ENCODE measurements around the gene MYLK.
"Not testable (repeated sequence)": the region's sequence is repeated elsewhere in the genome, so short reads cannot be mapped to it uniquely, and the experiment has no call there.

Gene MYLK

DNA sequence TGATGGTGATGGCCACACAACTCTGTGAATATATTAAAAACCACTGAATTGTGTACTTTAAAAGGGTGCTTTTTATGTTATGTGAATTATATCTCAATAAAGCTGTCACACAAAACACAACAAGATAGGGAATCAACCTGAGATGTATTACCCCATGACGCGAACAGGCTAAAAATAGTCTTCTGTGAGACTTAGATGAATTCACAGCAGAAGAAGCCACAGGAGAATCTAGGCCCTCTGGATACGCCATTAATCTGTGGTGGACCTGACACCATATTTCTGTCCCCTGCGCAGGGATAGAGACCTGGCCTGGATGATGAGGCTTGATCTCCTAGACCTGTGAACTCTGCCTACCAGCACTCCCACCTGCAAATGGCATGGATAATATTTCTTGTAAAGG, 153.3 kb downstream of the MYLK start:
- Mint-ChIP-seq H3K9me3 (no peaks in the 10 kb centered on the region), H3K27me3 (peaks cover 57% of the 10 kb centered on the region), H3K4me3 (no peak overlapping the region)

DNA sequence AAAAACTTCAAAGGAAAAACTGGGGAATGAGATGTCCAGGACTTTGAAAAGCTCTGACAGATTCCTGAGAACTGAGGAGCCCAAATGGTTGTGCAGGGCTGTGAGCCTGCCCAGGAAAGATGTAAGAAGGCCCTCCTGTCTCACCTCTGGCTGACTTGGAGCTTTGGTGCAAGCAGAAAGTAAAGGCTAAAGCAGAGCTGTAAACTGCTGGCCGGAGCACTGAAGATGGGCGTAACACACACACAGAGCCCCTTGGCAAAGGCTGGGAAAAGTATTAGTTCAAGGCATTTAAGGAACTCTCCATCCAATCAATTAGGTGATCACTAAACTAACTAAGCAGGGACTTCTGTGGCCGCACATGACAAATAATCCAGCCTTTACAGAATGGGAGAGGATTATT, 155.1 kb downstream of the MYLK start:
- no peaks in the 10 kb centered on the region for H3K36me3 Mint-ChIP-seq

More for the DNA sequence above, 153.3 kb downstream of the MYLK start:
- Mint-ChIP-seq H3K4me1 (no peaks in the 10 kb centered on the region), H3K36me3 (no peaks in the 10 kb centered on the region), H3K27ac (no peak overlapping the region)
- ATAC-seq, result no peak

GRCh38 chr3:123728014-123728413, 156.1 kb downstream of the MYLK start:
- H3K4me1 Mint-ChIP-seq, result peaks cover 5% of the 10 kb centered on the region
- peaks cover 40% of the 10 kb centered on the region for H3K27me3 Mint-ChIP-seq
- H3K36me3 Mint-ChIP-seq, result no peaks in the 10 kb centered on the region
- ATAC-seq, result no peak
- H3K27ac Mint-ChIP-seq, result no peak overlapping the region
- H3K4me3 Mint-ChIP-seq, result no peak overlapping the region
- no peaks in the 10 kb centered on the region for H3K9me3 Mint-ChIP-seq

More for the DNA sequence above, 155.1 kb downstream of the MYLK start:
- H3K9me3 Mint-ChIP-seq, result no peaks in the 10 kb centered on the region
- H3K4me1 Mint-ChIP-seq, result no peaks in the 10 kb centered on the region
- H3K27ac Mint-ChIP-seq, result no peak overlapping the region
- H3K4me3 Mint-ChIP-seq, result no peak overlapping the region
- no peak for ATAC-seq
- peaks cover 49% of the 10 kb centered on the region for H3K27me3 Mint-ChIP-seq

- peaks cover 5% of the 10 kb centered on the region for H3K4me1 Mint-ChIP-seq
- H3K9me3 Mint-ChIP-seq, result no peaks in the 10 kb centered on the region
- H3K4me3 Mint-ChIP-seq, result no peak overlapping the region
- no peak for ATAC-seq
- H3K27ac Mint-ChIP-seq, result no peak overlapping the region
- no peaks in the 10 kb centered on the region for H3K36me3 Mint-ChIP-seq
- H3K27me3 Mint-ChIP-seq, result peaks cover 29% of the 10 kb centered on the region
Measured at GRCh38 chr3:123725652-123726400, 158.3 kb downstream of the MYLK start.

DNA sequence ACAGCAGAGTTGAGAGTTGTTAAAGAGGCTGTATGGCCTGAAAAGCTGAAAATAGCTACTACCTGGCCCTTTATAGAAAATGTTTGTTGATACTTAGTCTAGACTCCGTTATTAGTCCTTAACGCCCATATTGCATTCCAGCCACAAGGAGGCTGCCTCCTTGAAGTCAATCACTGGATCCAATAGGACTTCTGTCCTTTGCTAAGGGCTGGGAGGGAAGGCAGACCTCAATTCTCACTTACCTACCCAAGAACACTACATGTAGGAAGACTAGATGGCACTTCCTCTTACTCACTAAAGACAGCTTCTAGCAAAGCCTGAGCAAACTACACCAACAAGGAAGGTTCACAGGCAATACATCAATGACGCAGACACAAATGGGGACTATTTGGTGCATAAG, 159.8 kb downstream of the MYLK start:
- Mint-ChIP-seq H3K9me3 (no peaks in the 10 kb centered on the region), H3K27me3 (peaks cover 29% of the 10 kb centered on the region), H3K4me3 (no peak overlapping the region), H3K36me3 (no peaks in the 10 kb centered on the region), H3K27ac (no peak overlapping the region), H3K4me1 (peaks cover 5% of the 10 kb centered on the region)
- ATAC-seq, result no peak

DNA sequence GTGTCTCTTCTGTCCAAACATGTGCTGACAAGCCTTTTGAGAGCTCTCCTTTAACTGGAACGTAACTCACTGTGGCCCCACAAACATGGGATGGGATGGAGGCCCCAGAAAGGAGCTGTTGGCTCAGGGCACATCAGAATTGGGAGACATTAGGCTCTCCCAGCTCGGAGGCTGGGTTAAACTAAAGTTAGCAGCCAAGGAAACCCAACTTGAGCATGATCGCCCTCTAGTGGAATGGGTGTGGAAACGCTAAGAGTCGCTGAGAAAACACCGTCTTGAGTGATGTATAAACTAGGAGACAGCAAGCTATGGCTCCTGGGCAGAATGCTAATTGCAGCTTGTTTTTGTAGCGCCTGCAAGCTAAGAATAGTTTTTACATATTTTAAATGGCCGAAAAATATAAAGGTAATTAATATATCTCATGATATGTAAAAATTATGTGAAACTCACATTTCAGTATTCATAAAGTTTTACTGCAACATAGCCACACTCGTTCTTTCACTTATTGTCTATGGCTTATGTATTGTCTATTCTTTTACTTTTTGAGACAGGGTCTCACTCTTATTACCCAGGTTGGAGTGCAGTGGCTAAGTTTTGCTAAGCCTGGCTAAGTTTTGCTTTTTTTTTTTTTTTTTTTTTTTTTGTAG, 160.5 kb downstream of the MYLK start:
- Mint-ChIP-seq H3K9me3 (no peaks in the 10 kb centered on the region), H3K36me3 (no peaks in the 10 kb centered on the region), H3K4me3 (no peak overlapping the region), H3K27me3 (peaks cover 35% of the 10 kb centered on the region), H3K27ac (no peak overlapping the region), H3K4me1 (peaks cover 11% of the 10 kb centered on the region)
- peak; percentile 62 for ATAC-seq

- H3K27me3 Mint-ChIP-seq, result peaks cover 38% of the 10 kb centered on the region
- H3K27ac Mint-ChIP-seq, result no peak overlapping the region
- H3K4me1 Mint-ChIP-seq, result peaks cover 12% of the 10 kb centered on the region
- ATAC-seq, result no peak
- H3K4me3 Mint-ChIP-seq, result no peak overlapping the region
- H3K36me3 Mint-ChIP-seq, result no peaks in the 10 kb centered on the region
- no peaks in the 10 kb centered on the region for H3K9me3 Mint-ChIP-seq
Measured at GRCh38 chr3:123723070-123723469, 161.1 kb downstream of the MYLK start.

DNA sequence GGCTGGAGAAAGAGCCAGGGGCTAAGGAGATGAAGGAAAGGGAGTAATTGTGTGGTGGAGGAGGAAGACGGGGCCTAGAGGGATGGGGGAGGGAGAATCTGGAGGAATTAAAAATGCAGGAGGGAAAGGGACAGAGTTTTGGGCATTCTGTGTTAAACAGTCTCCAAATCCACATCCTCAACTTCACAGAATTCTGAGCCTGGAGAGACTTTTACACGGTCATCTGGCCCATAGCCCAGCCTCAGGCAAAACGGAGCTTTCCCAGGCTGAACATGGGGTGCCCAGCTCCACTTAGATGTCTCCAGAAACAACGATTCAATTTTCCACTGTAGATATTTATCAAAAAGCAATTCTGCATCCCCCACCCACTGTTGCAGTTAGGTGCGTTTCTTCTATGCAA, 161.7 kb downstream of the MYLK start:
- H3K4me3 Mint-ChIP-seq, result no peak overlapping the region

GRCh38 chr3:123722021-123722420, 162.1 kb downstream of the MYLK start:
- ATAC-seq, result no peak
- H3K9me3 Mint-ChIP-seq, result no peaks in the 10 kb centered on the region
- no peak overlapping the region for H3K4me3 Mint-ChIP-seq
- peaks cover 12% of the 10 kb centered on the region for H3K4me1 Mint-ChIP-seq
- no peaks in the 10 kb centered on the region for H3K36me3 Mint-ChIP-seq
- H3K27ac Mint-ChIP-seq, result no peak overlapping the region
- H3K27me3 Mint-ChIP-seq, result peaks cover 28% of the 10 kb centered on the region

More for the DNA sequence above, 161.7 kb downstream of the MYLK start:
- Mint-ChIP-seq H3K9me3 (no peaks in the 10 kb centered on the region), H3K4me1 (peaks cover 12% of the 10 kb centered on the region), H3K36me3 (no peaks in the 10 kb centered on the region), H3K27ac (no peak overlapping the region), H3K27me3 (peaks cover 32% of the 10 kb centered on the region)
- ATAC-seq, result no peak

DNA sequence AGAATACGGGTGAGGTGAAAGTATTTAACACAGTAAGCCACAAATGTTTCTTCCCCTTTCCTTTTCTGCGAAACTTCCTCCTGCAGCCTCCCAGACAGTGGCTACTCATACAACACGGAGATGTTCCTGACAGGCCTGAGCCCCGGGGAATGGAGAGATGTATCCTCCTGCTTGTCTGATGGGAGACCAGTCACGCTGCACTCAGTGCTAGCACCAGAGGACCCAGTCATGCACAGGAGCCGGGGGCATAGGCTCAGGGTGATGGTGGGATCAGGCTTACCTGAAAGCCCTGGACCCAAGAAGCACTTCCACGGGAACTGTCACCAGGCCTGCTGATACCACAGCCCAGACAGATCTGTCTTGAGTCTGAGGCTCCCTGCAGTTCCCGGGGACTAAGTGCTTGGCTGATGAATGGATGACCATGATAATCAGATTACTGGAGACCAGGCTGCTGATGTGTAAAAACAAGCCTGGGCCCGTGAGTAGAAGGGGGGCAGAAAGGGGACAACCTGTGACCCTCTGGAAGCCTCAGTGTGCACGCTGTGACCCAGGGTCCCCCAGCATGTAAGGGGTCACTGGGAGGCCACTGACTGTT, 162.9 kb downstream of the MYLK start:
- H3K36me3 Mint-ChIP-seq, ATAC-seq, H3K27ac Mint-ChIP-seq, H3K4me3 Mint-ChIP-seq, H3K9me3 Mint-ChIP-seq: not testable (repeated sequence)
- Mint-ChIP-seq H3K4me1 (peaks cover 12% of the 10 kb centered on the region), H3K27me3 (peaks cover 19% of the 10 kb centered on the region)

DNA sequence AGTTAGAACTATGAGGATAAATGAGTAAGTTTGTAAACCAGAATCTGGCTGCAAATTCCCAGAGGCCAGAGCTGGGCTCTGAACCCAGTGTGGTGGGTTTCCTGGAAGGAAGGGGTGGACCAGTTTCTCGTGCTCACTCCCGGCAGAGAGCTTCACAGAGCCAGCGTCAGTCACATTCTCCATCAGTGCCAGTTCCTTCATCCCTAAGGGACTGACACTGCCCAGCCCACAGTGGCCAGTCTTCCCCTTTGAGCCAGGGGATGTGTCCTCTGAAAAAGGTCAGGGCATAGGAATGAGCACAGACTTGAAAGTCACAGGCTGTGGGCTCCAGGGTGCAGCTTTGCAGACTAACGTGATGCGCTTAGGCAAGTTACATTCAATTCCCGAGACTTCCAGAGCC, 163.5 kb downstream of the MYLK start:
- Mint-ChIP-seq H3K4me3 (no peak overlapping the region), H3K27ac (no peak overlapping the region), H3K27me3 (peaks cover 14% of the 10 kb centered on the region), H3K9me3 (no peaks in the 10 kb centered on the region), H3K36me3 (no peaks in the 10 kb centered on the region), H3K4me1 (peaks cover 12% of the 10 kb centered on the region)
- ATAC-seq, result no peak

- no peak overlapping the region for H3K27ac Mint-ChIP-seq
- ATAC-seq, result no peak
- H3K4me1 Mint-ChIP-seq, result peaks cover 12% of the 10 kb centered on the region
- H3K9me3 Mint-ChIP-seq, result no peaks in the 10 kb centered on the region
- H3K4me3 Mint-ChIP-seq, result no peak overlapping the region
- no peaks in the 10 kb centered on the region for H3K36me3 Mint-ChIP-seq
- peaks cover 12% of the 10 kb centered on the region for H3K27me3 Mint-ChIP-seq
Measured at GRCh38 chr3:123719862-123720453, 164.2 kb downstream of the MYLK start.

DNA sequence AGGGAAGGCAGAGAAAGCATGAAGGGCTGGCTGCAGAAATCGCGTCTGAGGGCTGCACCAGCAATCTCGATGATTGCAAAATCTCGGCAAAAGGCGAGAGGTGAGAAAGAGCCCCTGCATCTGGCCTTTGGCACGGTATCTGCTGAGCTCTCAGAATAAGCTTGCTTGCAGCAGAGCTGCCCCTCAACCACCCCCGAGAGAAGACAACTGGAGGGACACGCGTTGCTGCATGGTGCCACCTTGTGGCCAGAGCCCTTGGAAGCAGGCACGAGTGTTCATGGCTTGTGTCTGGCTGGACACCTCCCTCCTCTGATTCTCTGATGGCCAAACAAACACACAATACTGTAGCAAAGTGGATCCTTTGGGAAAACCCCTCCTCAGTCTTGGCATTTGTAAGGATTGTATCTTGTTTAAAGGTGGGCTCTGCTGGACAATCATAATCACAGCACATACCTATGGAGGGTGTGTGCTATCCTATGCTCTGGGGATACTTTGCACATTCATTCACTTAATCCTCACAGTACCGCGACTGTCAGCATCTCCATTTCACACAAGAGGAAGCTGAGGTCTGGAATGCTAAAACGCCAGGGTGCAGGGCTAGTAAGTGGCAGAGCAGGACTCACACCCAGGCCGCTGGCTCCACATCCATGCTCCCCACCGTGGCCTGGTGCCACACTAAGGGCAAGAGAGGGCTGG, 164.9 kb downstream of the MYLK start:
- Mint-ChIP-seq H3K27me3 (peaks cover 12% of the 10 kb centered on the region), H3K4me1 (peaks cover 12% of the 10 kb centered on the region)
- H3K9me3 Mint-ChIP-seq, H3K27ac Mint-ChIP-seq, H3K36me3 Mint-ChIP-seq, H3K4me3 Mint-ChIP-seq: not testable (repeated sequence)
- peak; percentile 66 for ATAC-seq

DNA sequence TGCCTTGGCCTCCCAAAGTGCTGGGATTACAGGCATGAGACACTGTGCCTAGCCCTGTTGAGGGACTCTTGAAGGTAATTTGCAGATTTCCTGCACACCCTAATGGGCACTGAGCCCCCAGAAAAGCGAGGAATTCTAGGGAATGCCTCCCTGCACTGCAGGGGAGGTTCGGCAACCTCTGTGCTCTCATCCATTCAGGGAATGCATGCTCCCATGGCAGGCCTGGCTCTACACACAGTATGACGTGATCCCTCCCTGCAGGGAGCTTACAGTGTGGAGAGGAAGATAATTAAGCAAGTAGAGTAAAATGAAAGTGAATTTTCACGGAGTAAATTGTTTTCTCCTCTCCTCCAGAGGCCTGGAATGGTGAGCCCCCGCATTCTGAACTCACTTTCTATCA, 166.0 kb downstream of the MYLK start:
- Mint-ChIP-seq H3K27me3 (peaks cover 15% of the 10 kb centered on the region), H3K27ac (no peak overlapping the region), H3K4me1 (peaks cover 7% of the 10 kb centered on the region), H3K36me3 (no peaks in the 10 kb centered on the region), H3K9me3 (no peaks in the 10 kb centered on the region), H3K4me3 (no peak overlapping the region)
- ATAC-seq, result no peak

- not testable (repeated sequence) for ATAC-seq
Measured at GRCh38 chr3:123717451-123717850, 166.7 kb downstream of the MYLK start.

More at GRCh38 chr3:123717451-123717850, 166.7 kb downstream of the MYLK start:
- H3K27ac Mint-ChIP-seq, H3K4me3 Mint-ChIP-seq, H3K9me3 Mint-ChIP-seq, H3K36me3 Mint-ChIP-seq, H3K4me1 Mint-ChIP-seq: not testable (repeated sequence)
- peaks cover 21% of the 10 kb centered on the region for H3K27me3 Mint-ChIP-seq

Data from stimulated activated memory B cell treated with anti-CD40 and anti-IgM and Interleukin-4, amounts not matched to agents 10 μg/mL and 1 μg/mL and 100 μg/mL, for 72 hours (primary cell).